Ovary (tissue), 3 donors: Measurements from ENCODE around the gene TMOD3.

Experiments
- POLR2A ChIP-seq: fragments of 450-650 bp; IDR thresholded peaks from one replicate; pipeline ENCODE4 v1.6.1; 2017; ENCODE audit warnings: antibody characterized with exemption, mild to moderate bottlenecking, moderate library complexity
- TF ChIP-seq, protein P1 (sequence below), 3 donors: fragments of 450-650 bp in 2 of 3; fragments of 200-600 bp in 1 of 3; IDR thresholded peaks; one replicate each; pipeline versions ENCODE4 v1.5.1 to v1.8.0; 2016 to 2022; ENCODE audit warnings: antibody characterized with exemption in 3 of 3, mild to moderate bottlenecking in 1 of 3
- donor health status: DM: no; HTN: no; CAD: no.

DNA sequence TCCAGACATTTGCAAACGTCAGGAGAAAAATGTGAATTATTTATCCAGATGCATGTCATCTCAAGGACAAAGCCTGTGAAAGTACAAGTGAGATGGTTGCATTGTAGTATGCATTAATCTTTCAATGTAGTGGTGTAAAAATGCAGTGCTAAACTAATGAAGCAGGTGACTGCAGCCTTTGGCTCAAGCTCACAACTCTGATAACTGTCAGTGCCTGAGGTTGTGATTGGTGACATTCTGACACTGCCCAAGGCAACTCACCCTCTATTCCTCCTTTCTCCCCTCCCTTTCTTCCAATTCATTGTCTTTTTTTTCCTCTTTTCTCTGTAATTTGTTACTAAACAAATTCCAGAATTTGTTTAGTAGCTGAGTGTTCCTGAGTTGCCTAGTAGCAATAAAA, 20.0 kb upstream of the TMOD3 start:
- TF ChIP-seq POLR2A, result no peak
- TF ChIP-seq, protein P1, sequence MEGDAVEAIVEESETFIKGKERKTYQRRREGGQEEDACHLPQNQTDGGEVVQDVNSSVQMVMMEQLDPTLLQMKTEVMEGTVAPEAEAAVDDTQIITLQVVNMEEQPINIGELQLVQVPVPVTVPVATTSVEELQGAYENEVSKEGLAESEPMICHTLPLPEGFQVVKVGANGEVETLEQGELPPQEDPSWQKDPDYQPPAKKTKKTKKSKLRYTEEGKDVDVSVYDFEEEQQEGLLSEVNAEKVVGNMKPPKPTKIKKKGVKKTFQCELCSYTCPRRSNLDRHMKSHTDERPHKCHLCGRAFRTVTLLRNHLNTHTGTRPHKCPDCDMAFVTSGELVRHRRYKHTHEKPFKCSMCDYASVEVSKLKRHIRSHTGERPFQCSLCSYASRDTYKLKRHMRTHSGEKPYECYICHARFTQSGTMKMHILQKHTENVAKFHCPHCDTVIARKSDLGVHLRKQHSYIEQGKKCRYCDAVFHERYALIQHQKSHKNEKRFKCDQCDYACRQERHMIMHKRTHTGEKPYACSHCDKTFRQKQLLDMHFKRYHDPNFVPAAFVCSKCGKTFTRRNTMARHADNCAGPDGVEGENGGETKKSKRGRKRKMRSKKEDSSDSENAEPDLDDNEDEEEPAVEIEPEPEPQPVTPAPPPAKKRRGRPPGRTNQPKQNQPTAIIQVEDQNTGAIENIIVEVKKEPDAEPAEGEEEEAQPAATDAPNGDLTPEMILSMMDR (IDR thresholded peaks at IDR 0.05), result no peak
